GM12865 (cell line): ENCODE measurements around the gene BOC.

Experiments
- DNase-seq: peaks from one replicate; pipeline ENCODE4 v3.0.0; 2010; ENCODE audit warnings: low read depth
- H3K4me3 ChIP-seq: 2 replicates; pipeline ENCODE4 v1.5.1; 2011; ENCODE audit warnings: mild to moderate bottlenecking, low read depth, low read length, control low read depth
- TF ChIP-seq, protein P1 (sequence below): IDR thresholded peaks from 2 replicates; pipeline ENCODE4 v1.5.1; 2011; ENCODE audit warnings: low read length, control low read depth, low read depth, inconsistent platforms; ENCODE audit not compliant: insufficient read depth; ENCODE audit errors: missing control alignments

BOC gene

DNA sequence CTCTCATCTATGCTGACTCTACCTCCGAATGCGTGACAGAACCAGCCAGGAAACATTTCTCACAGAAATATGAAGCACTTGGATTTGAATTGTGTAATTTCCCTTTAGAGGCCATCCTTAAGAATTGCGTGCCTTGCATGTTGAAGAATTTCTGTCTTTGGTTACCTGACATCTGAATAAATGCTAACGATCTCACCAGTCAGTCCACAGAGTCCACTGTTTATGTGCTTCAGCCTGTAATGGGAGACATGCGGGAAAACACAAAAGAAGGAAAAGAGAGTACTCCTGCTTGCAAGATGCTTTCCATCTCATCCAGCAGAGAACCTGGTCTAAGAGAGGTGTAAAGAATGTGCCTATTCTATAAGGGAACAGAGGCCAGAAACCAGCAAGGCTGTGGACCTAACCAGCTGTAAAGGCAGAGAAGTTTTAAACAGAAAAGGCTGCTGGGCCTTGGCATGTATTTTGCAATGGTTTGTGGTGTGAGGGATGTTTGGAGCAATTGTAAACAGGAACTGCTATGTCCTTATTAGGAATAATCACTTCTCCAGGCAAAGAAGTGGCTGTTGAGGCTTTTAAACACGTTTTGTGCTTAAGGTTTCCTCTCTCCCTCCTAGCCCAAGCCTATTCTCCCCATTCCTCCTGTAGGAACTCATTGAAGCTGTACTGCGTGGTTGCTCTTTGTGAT lies 36.4 kb upstream of the BOC start:
- TF ChIP-seq, protein P1, sequence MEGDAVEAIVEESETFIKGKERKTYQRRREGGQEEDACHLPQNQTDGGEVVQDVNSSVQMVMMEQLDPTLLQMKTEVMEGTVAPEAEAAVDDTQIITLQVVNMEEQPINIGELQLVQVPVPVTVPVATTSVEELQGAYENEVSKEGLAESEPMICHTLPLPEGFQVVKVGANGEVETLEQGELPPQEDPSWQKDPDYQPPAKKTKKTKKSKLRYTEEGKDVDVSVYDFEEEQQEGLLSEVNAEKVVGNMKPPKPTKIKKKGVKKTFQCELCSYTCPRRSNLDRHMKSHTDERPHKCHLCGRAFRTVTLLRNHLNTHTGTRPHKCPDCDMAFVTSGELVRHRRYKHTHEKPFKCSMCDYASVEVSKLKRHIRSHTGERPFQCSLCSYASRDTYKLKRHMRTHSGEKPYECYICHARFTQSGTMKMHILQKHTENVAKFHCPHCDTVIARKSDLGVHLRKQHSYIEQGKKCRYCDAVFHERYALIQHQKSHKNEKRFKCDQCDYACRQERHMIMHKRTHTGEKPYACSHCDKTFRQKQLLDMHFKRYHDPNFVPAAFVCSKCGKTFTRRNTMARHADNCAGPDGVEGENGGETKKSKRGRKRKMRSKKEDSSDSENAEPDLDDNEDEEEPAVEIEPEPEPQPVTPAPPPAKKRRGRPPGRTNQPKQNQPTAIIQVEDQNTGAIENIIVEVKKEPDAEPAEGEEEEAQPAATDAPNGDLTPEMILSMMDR, result no peak
- DNase-seq, result no peak

DNA sequence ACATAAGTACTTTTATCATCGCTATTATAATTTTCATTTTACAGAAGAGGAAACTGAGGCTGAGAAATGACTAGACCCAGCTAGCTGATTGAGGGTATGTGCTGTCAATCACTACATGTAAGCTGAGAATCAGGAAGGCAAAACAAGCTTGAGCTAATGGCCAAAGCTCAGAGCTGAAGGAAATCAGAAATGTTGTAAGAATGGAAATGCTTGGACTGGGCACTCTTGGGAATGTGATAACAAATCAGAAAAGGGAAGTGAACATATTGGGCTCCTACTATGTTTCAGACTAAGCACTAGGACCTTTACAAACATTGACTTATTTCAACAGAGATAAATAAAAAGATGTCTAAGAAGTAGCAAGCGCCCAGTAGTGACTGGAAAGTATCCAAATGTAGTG lies 33.8 kb upstream of the BOC start:
- no peak overlapping the region for H3K4me3 ChIP-seq
- DNase-seq, result no peak
- TF ChIP-seq, protein P1, result no peak

More for the DNA sequence above, 36.4 kb upstream of the BOC start:
- no peak overlapping the region for H3K4me3 ChIP-seq

DNA sequence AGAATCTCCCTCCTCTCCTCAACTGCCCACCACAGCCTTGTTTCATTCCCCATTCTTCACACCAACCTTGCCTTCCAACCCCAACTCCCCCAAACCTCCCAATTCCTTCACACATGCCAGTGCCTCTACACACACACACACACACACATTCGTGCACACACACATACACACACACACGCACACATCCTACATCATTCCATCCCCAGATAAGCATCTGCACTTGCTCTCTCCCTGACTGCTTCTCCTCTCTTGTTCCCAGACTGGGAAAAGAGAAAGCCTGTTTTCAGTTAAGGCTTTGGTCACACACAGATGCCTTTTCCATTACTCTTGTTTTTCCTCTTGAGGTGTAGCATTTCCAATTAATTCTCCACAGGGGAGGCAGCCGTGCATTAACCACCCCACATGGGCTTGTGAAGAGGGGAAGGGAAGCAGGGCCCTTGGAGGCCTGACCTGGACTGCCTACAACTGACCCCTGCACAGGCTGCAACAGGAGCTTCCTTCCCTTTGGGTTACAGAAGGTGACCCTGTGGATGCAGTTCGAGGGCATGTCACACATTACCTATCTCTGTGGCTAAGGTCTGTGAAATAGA lies 32.0 kb upstream of the BOC start:
- TF ChIP-seq, protein P1, result no peak
- DNase-seq, result no peak
- H3K4me3 ChIP-seq, result no peak overlapping the region

DNA sequence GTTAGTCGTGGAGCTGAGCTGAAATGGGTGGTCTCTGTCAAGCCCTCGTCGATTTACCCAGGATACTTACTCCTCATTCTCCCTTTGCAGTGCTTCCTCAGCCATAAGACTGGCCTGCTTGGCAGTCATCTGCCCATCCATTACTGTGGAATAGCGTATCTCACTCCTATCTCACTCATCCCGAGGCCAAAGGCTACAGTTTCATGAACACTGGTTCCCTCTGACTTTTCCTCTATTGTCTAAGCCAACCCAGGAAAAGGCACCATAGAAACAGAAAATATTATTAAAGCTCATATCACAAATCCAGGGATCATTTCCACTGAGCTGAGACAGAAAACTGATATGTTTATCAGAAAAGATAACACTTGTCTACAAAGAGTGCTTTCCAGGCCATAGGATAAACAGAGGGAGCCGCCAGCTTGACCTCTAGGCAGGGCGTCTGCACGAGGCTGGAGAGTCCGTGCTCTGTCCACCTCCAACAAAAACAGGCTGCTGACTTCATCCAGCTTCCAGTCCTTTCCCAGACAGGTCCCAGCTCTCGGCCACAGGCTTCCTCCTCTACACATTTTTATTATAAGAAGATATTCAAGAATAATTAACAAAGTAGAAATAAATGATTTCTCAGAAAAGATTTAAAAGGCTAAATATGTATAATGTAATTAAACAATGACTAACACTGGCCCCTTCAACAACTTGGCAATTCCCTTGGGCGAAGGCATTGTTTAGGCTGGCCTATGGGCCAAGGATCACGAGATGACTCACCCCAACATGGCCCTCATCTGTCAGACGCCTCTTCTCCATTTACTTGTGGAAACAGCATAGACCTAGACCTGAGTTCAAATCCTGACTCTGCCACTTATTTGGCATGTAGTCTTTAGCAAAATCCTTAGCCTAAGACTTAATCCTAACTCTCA lies 27.4 kb upstream of the BOC start:
- no peak overlapping the region for H3K4me3 ChIP-seq
- DNase-seq, result no peak
- TF ChIP-seq, protein P1, result no peak

DNA sequence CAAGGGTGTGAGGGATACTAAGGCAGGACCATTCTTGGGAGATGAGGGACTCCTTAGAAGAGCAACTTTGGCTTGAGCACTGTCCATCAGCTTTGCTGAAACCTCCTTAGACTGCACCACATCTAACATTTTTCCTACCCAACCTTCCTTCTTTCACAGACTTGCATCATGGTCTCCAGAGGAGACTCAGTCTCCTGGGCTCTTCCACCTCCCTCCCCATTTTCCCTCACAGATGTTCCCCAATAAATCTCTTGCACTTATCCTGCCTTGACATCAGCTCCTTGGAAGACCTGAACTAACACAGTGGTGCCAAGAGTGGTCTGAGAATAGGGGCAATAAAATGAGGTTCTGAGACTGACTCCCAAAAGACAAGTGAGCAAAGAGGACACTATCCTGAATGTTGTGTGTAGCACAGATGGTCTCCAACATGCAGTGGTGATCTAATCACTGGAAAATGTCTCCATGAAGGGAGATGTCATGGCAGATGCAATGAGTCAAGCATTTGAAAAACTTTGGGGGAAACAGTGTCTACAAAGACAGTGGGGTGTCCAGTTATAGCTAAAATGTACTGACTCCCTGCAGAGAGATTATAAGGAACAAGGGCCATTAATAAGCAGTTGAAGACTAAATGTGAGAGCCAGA lies 26.0 kb upstream of the BOC start:
- TF ChIP-seq, protein P1, result no peak

DNA sequence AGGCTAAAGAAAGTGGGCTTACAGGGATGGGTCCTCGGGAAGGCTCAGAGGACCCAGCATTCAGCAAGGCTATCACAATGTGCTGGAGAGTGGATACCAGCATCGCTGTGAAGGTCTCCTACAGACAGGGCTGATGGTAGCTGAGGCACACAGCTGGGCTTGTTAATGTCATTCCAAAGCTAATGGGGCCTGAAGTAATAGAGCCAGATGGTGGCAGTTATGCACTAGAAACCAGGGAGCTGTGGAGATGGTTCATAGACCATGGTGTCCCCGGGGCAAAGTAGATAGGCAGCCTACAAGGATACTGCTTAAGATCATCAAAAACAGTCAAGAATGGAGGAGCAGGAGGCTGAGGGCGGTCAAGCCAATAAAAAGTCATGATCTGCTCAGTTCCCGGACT lies 24.8 kb upstream of the BOC start:
- TF ChIP-seq, protein P1, result no peak
- no peak for DNase-seq

More for the DNA sequence above, 26.0 kb upstream of the BOC start:
- H3K4me3 ChIP-seq, result no peak overlapping the region
- no peak for DNase-seq

More for the DNA sequence above, 24.8 kb upstream of the BOC start:
- no peak overlapping the region for H3K4me3 ChIP-seq
